ENCODE measurements around the gene MDFIC. TPM values are rescaled to one million over a fixed set of nuclear protein-coding genes. Genes with fewer than 3 reads are reported as not detected.

MDFIC gene
- total and polyA plus RNA-seq, 2 donors from 2014 or later, result 9.8 to 32.9 TPM

- DNase-seq (no peak), FAIRE-seq (no peak)
- intact Hi-C loops (cut with DNase I), result no loop called here
- Histone ChIP-seq H3K4me1 (ENCODE audit: control insufficient read depth in 2 of 3, insufficient read depth in 2 of 3, low read depth in 1 of 3, low read length in 3 of 3) (no peaks in the 10 kb centered on the region), H3K9me3 (ENCODE audit: control insufficient read depth in 2 of 3, insufficient read depth in 1 of 3, low read length in 3 of 3) (no peaks in the 10 kb centered on the region), H3K4me3 (ENCODE audit: low read length in 3 of 3) (no peak overlapping the region), H3K27ac (ENCODE audit: low read depth in 2 of 2, low read length in 2 of 2) (no peak overlapping the region), H3K9ac (ENCODE audit: low read length in 3 of 3) (no peak overlapping the region), H3K36me3 (ENCODE audit: control insufficient read depth in 2 of 3, insufficient read depth in 3 of 3, low read length in 3 of 3) (no peaks in the 10 kb centered on the region), H3K27me3 (ENCODE audit: control insufficient read depth, insufficient read depth, low read length) (no peaks in the 10 kb centered on the region)
- TF ChIP-seq CTCF (IDR thresholded peaks at IDR 0.05; ENCODE audit: borderline replicate concordance, extremely low read depth, insufficient read depth), result no peak
These were observed 59.4 kb downstream of the MDFIC start for GRCh38 chr7:114981323-114981722.

- intact Hi-C loops (cut with DNase I), result no loop called here
- DNase-seq, result no peak
- H3K36me3 ChIP-seq (ENCODE audit: control insufficient read depth in 2 of 3, insufficient read depth in 3 of 3, low read length in 3 of 3), result no peaks in the 10 kb centered on the region
- H3K27me3 ChIP-seq (ENCODE audit: control insufficient read depth, insufficient read depth, low read length), result no peaks in the 10 kb centered on the region
- no peak overlapping the region for H3K27ac ChIP-seq (ENCODE audit: low read depth in 2 of 2, low read length in 2 of 2)
- no peak overlapping the region for H3K9ac ChIP-seq (ENCODE audit: low read length in 3 of 3)
- no peak for TF ChIP-seq CTCF (IDR thresholded peaks at IDR 0.05; ENCODE audit: borderline replicate concordance, extremely low read depth, insufficient read depth)
- no peak for FAIRE-seq
- no peak overlapping the region for H3K4me3 ChIP-seq (ENCODE audit: low read length in 3 of 3)
- H3K9me3 ChIP-seq (ENCODE audit: control insufficient read depth in 2 of 3, insufficient read depth in 1 of 3, low read length in 3 of 3), result no peaks in the 10 kb centered on the region
- no peaks in the 10 kb centered on the region for H3K4me1 ChIP-seq (ENCODE audit: control insufficient read depth in 2 of 3, insufficient read depth in 2 of 3, low read depth in 1 of 3, low read length in 3 of 3)
These were observed 63.3 kb downstream of the MDFIC start for GRCh38 chr7:114985116-114985715.

GRCh38 chr7:114986190-114987180 lies 64.6 kb downstream of the MDFIC start:
- H3K4me1 ChIP-seq (ENCODE audit: control insufficient read depth in 2 of 3, insufficient read depth in 2 of 3, low read depth in 1 of 3, low read length in 3 of 3), result no peaks in the 10 kb centered on the region

More at GRCh38 chr7:114986190-114987180, 64.6 kb downstream of the MDFIC start:
- Histone ChIP-seq H3K27ac (ENCODE audit: low read depth in 2 of 2, low read length in 2 of 2) (no peak overlapping the region), H3K9me3 (ENCODE audit: control insufficient read depth in 2 of 3, insufficient read depth in 1 of 3, low read length in 3 of 3) (no peaks in the 10 kb centered on the region), H3K27me3 (ENCODE audit: control insufficient read depth, insufficient read depth, low read length) (no peaks in the 10 kb centered on the region), H3K4me3 (ENCODE audit: low read length in 3 of 3) (no peak overlapping the region), H3K36me3 (ENCODE audit: control insufficient read depth in 2 of 3, insufficient read depth in 3 of 3, low read length in 3 of 3) (no peaks in the 10 kb centered on the region), H3K9ac (ENCODE audit: low read length in 3 of 3) (no peak overlapping the region)
- no peak for TF ChIP-seq CTCF (IDR thresholded peaks at IDR 0.05; ENCODE audit: borderline replicate concordance, extremely low read depth, insufficient read depth)
- DNase-seq (no peak), FAIRE-seq (no peak)
- intact Hi-C loops (cut with DNase I), result no loop called here
